Measurements from ENCODE around the gene SLC25A33.
"Not testable (repeated sequence)": the region's sequence is repeated elsewhere in the genome, so short reads cannot be mapped to it uniquely, and the experiment has no call there.

SLC25A33 gene

GRCh38 chr1:9602794-9603167 is 63.5 kb downstream of the SLC25A33 start:
- DNase-seq, result no peak

GRCh38 chr1:9603307-9603706 is 64.0 kb downstream of the SLC25A33 start:
- no peak for DNase-seq

DNA sequence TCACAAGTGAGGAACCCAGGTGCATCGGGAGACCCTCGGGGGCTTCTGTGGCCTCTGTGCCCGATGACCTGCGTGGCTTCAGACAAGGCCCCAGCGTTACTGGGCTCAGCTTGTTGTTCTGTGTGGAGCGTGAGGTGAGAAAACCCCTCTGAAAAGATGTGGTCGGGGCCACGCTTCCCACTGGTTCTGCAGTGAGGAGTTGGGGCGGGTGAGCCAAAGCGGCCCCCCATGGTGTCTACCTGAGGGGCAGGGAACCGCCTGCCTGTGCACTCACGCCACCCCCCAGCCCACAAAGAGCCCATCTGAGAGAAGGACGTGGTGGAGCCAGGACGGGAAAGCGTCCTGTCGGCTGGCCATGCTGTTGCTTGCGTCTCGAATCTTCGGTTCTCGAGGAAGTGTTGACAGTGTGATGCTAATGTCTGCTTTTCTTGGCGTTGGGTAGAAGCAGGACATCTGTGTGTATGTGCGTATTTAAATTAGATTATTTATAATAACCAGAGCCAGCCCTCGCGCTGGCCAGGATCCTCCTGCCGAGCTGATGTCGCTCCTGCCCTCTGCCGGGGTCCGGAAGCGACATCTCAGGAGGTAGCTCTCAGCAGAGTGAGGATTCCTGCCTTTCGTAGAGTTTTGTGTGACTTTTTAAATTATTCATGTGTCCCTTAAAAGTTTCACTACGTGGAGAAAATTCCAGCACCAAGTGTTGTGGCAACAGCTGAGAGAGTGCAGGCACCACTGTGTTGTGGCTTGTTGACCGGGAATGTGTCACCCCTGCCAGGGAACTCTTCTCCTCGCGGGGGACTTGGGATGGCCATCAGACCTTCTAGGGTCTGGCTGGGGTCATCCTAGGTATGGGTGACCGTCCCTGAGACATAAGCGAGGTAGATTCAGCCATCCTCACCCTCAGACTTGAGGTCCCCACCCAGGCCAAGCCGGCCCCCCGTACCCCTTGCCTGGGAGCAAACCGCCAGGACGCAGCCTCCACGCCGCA is 64.8 kb downstream of the SLC25A33 start:
- DNase-seq, result no peak

DNA sequence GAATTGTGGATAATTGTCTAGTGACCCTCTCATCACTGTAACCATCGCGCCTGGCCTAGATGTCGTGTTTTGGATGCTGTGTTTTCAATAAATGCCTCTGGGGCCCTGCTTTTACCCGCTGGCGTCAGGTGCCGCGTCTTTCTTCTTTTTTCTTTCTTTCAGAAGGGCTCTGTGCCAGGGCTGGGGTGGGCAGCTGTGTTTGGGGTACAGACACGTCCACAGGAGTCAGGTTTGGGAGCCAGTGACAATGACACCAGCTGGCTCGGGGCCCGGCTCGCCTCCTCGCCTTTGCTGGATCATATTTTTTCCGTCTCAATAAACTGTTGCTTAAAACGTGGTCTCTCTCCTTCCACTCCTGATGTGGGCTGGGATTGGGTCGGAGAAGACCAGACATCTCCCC is 65.6 kb downstream of the SLC25A33 start:
- no peak for DNase-seq

GRCh38 chr1:9605946-9606455 is 66.7 kb downstream of the SLC25A33 start:
- no peak for DNase-seq

- no peak for DNase-seq
Measured at GRCh38 chr1:9606458-9606857, 67.2 kb downstream of the SLC25A33 start.

- no peak for DNase-seq
Measured at GRCh38 chr1:9606948-9607347, 67.7 kb downstream of the SLC25A33 start.

DNA sequence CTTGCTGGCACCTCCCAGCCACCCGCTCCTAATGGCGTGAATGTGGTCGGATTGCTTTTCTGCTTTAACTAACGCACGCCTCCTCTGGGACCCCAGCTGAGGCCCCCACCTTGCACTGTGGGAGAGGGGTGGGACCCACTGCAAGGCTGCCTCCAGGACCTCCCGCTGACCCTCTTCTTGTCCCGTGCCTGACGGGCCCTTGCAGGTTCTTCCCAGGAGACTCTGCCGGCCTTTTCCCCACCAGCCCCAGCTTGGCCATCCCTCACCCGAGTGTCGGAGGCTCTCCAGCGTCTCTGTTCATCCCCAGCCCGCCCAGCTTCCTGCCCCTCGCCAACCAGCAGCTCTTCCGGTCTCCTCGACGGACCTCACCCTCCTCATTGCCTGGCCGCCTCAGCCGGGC is 68.1 kb downstream of the SLC25A33 start:
- no peak for DNase-seq

DNA sequence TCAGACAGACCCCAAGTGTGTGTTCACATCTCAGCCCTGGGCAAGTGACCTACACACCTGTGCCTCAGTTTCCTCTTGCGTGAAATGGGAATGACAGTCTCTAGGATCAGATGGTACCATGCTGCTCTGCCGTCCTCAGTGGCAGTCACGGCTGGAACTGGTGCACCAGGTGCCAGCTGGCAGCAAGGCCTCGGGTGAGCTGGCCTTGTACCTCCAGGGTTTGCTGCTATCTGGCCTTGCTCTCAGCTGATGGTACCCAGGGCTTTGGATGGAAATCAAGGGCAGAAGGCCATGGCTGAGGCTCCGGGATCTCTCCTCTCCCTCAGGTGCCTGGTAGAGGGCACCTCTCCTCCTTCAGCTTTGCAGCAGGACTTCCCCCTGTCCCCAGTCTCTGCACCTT is 70.7 kb downstream of the SLC25A33 start:
- no peak for DNase-seq

- DNase-seq, result no peak
Measured at GRCh38 chr1:9610548-9610947, 71.3 kb downstream of the SLC25A33 start.

- no peak for DNase-seq
Measured at GRCh38 chr1:9611716-9612115, 72.5 kb downstream of the SLC25A33 start.

DNA sequence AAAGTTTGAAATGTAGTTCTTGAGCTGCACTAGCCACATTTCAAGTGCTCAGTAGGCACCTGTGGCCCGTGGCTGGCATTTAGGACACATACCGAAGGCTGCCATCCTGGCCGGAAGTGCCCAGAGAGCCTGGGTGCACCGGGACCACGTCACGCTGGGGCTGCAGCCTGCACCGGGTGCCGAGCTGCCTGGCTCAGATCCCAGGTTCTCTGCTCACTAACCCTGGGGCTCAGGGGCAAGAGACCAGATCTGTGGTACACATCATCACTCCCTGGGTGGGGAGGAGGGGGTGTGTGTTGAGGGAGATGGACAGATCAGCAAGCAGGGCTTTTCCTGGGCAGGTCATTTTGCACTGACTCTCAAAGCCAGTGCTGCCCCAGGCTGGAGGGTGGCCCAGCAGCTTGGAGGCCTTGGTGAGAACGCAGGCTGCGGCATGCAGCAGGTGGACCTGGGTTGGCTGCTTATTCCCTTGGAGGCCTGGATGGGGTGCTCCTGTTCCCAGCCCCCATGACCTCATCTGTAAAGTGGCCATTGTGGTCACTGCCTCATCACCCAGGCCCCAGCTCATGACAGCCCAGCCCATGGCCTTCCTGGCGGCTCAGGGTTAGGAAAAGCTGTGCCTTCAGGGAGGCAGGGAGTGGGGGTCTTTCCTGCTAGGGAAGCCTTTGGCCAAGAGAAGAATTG is 73.0 kb downstream of the SLC25A33 start:
- no peak for DNase-seq

- DNase-seq, result no peak
Measured at GRCh38 chr1:9612871-9613624, 73.8 kb downstream of the SLC25A33 start.

GRCh38 chr1:9613625-9614299 is 74.5 kb downstream of the SLC25A33 start:
- no peak for DNase-seq

GRCh38 chr1:9615316-9616063 is 76.2 kb downstream of the SLC25A33 start:
- DNase-seq, result peak; percentile 47

DNA sequence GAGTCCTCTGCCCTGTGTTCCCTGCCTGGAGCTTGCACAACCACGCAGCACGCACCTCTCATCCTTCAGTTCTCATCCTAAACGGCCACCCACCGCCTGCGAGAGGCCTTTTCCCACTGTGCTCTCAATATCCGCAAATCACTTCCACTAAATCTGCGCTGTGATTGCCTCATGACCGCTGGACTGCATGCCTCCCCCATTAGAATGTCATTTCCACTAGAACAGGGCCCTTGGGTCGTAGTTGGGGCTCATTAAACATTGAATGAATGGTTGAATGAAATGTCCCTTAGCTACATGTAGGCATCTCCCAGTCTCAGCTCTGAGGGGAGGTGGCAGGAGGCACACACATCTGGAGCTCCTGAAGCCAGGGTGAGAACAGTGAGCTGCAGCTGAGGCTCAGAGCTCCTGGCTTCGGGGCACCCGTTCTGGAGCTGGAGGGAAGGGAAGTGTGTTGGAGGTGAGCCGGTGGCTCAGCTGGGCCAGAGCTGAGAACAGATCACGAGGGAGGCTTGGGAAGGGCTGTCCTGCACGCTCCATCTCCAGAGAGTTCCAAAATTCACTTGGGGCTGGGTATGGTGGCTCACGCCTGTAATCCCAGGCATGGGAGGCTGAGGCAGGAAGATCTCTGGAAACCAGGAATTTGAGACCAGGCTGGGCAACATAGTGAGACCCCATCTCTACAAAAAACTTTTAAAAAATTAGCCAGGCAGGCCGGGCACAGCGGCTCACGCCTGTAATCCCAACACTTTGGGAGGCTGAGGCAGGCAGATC is 79.8 kb downstream of the SLC25A33 start:
- DNase-seq, result no peak

DNA sequence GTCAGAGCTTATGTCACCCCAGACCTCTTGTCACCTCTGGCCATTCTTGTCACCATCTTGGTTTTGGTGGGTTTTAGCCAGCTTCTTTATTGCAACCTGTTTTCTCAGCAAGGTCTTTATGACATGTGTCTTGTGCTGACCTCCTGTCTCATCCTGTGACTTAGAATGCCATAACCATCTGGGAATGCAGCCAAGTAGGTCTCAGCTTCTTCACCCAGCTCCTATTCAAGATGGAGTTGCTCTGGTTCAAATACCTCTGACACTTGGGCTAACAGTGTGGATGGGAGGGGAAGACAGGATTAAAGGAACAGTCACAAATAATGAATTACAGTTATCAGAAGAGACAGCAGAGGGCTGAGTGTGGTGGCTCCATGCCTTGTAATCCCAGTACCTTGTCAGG is 81.8 kb downstream of the SLC25A33 start:
- no peak for DNase-seq

DNA sequence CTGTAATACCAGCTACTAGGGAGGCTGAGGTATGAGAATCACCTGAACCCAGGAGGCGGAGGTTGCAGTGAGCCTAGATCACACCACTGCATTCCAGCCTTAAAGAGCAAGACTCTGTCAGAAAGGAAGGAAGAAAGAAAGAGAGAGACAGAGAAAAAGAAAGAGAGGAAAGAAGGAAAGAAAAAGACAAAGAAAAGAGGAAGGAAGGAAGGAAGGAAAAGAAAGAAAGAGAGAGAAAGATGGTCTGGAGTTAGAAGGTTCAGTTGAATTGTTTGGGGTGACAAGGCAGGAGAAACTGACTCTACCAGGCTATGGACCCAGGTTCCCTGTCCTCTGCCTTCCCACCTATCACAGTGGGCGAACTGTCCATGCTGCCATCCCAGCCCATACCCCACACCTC is 84.8 kb downstream of the SLC25A33 start:
- no peak for DNase-seq

- not testable (repeated sequence) for DNase-seq
Measured at GRCh38 chr1:9625030-9625429, 85.8 kb downstream of the SLC25A33 start.

DNA sequence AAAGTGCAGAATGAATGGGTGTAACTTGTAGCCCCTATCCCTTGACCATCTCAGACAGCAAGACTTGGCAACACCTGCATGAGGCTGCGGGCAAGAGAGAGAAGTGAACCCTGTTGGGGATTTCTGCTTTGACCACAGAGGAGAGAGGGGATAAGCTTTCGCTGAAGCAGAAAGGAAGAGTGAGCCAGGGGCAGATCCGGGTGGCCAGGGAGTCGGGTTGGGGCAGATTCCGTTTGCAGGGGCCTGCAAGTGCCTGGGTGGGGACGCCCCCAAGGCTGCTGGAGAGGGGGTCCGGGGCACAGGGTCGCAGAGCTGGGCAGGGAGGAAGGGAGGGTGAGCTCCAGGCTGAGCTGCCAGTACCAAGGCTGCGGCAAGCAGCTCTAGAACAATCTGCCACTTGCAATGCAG is 86.9 kb downstream of the SLC25A33 start:
- DNase-seq, result peak; percentile 38
